ENCODE results near the gene NNT. TPM values are rescaled to one million over a fixed set of nuclear protein-coding genes. Genes with fewer than 3 reads are reported as not detected.

Gene NNT
- total and polyA plus RNA-seq, 10 of the 15 experiments (the other 5 are each of a cell fraction or from before 2014, with no cell fraction given), result 20.8 to 73.1 (median 51.9) TPM

DNA sequence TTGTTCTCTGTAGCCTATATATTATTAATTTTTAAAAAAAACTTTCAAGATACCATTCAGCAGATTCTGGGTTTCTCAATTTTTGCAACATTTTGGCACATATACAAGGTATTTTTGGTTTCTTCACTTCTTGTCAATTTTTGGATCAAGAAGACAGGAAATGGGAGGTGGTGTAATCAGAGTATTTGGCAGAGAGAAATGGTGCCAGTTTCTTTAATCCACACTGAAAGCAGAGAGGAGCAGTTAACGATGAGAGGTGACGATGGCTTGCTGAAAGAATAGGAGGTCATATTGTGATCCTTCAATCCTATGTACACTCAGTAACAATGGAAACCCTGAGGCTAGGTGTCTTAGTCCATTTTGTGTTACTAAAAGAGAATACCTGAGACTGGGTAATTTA lies 16.4 kb downstream of the NNT start:
- DNase-seq (ENCODE audit: low read depth, low spot score), result no peak
- no peak overlapping the region for H3K27ac ChIP-seq (ENCODE audit: control insufficient read depth, insufficient read depth)
- H2AFZ ChIP-seq (ENCODE audit: control insufficient read depth, low read depth, low read length), result no peak overlapping the region
- no peaks in the 10 kb centered on the region for H3K4me1 ChIP-seq (ENCODE audit: control insufficient read depth, insufficient read depth, low read length)
- ChIA-PET POLR2A (no interaction called here), RAD21 (ENCODE audit: unreplicated experiment) (no interaction called here), SMC1A (ENCODE audit: uncharacterized antibody, unreplicated experiment) (interaction anchor here (0.6 to 1.2 kb wide), 4 partner anchors 10 to 66 kb away, joined by 3 read pairs; no protein-coding TSS in a partner anchor), CTCF (interaction anchor here (1.6 to 5.5 kb wide), 4 partner anchors 7 to 13 kb away, joined by 3 to 53 read pairs (median 10); no protein-coding TSS in a partner anchor)
- ATAC-seq, result no peak
- intact Hi-C loops (cut with micrococcal nuclease; ENCODE audit: unreplicated experiment), result no loop called here
- H3K9ac ChIP-seq (ENCODE audit: control insufficient read depth, insufficient read depth, low read length), result no peak overlapping the region
- WGBS (ENCODE audit: insufficient coverage, insufficient replicate concordance, low lambda C conversion rate, missing lambda C conversion rate), result 96% methylated on average over 2 of the region's 2 CpGs
- no peaks in the 10 kb centered on the region for H4K20me1 ChIP-seq (ENCODE audit: control insufficient read depth, insufficient read depth)
- H3K9me3 ChIP-seq (replicated peaks; ENCODE audit: control insufficient read depth, insufficient read depth, low read length), result no peaks in the 10 kb centered on the region
- H3K79me2 ChIP-seq (ENCODE audit: control insufficient read depth, insufficient read depth, low read length), result no peaks in the 10 kb centered on the region
- H3K27me3 ChIP-seq (replicated peaks in 1 of 2; ENCODE audit: control insufficient read depth in 2 of 2, insufficient read depth in 2 of 2, low read length in 1 of 2), result no peaks in the 10 kb centered on the region
- no peak for FAIRE-seq
- no peak overlapping the region for H3K4me2 ChIP-seq (ENCODE audit: control insufficient read depth, insufficient read depth)
- TF ChIP-seq NR2F1 (conservative IDR thresholded peaks at IDR 0.05) (no peak), IKZF1 (conservative IDR thresholded peaks at IDR 0.05) (no peak), ZNF217 (IDR thresholded peaks at IDR 0.05) (no peak)
- TF ChIP-seq, protein P1, sequence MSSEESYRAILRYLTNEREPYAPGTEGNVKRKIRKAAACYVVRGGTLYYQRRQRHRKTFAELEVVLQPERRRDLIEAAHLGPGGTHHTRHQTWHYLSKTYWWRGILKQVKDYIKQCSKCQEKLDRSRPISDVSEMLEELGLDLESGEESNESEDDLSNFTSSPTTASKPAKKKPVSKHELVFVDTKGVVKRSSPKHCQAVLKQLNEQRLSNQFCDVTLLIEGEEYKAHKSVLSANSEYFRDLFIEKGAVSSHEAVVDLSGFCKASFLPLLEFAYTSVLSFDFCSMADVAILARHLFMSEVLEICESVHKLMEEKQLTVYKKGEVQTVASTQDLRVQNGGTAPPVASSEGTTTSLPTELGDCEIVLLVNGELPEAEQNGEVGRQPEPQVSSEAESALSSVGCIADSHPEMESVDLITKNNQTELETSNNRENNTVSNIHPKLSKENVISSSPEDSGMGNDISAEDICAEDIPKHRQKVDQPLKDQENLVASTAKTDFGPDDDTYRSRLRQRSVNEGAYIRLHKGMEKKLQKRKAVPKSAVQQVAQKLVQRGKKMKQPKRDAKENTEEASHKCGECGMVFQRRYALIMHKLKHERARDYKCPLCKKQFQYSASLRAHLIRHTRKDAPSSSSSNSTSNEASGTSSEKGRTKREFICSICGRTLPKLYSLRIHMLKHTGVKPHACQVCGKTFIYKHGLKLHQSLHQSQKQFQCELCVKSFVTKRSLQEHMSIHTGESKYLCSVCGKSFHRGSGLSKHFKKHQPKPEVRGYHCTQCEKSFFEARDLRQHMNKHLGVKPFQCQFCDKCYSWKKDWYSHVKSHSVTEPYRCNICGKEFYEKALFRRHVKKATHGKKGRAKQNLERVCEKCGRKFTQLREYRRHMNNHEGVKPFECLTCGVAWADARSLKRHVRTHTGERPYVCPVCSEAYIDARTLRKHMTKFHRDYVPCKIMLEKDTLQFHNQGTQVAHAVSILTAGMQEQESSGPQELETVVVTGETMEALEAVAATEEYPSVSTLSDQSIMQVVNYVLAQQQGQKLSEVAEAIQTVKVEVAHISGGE (CRISPR knock-in tag; IDR thresholded peaks at IDR 0.05), result no peak
- no TSS peak for BruUV-seq (replicated peaks)
- no peak overlapping the region for H3K4me3 ChIP-seq
- H3K36me3 ChIP-seq (ENCODE audit: control insufficient read depth in 2 of 2, insufficient read depth in 2 of 2, low read length in 1 of 2), result peaks cover 0 to 16% of the 10 kb centered on the region in 2 experiments
- in situ Hi-C loops (cut with MboI), result loop anchor here (25.0 kb wide), 1 partner anchor 1707 kb away; the partner anchor contains the start of gene RIMOC1

Data from GM12878 (cell line).